Calu3 (cell line): ENCODE measurements around the gene DAW1. TPM values are rescaled to one million over a fixed set of nuclear protein-coding genes. Genes with fewer than 3 reads are reported as not detected.
"Not testable (repeated sequence)": the region's sequence is repeated elsewhere in the genome, so short reads cannot be mapped to it uniquely, and the experiment has no call there.

ENCODE experiments used
- BruUV-seq: library from RNA; stranded (reverse); fragments of 400-500 nt; replicated peaks from 2 replicates; lab custom pipeline; 2021; lab: Mats Ljungman, UMichigan
- CTCF ChIA-PET: fragments of 300-600 bp; sonication (Branson Sonifier 250); formaldehyde crosslinking; loops from one replicate; lab custom pipeline; 2022; ENCODE audit warnings: antibody characterized with exemption; lab: Charles Lee
- DNase-seq: peaks from one replicate; pipeline ENCODE4 v3.0.0; 2022
- H3K27ac Mint-ChIP-seq: one replicate; pipeline ENCODE4 v1.8.0; 2022; ENCODE audit warnings: mixed read lengths; ENCODE audit not compliant: unreplicated experiment
- H3K27me3 Mint-ChIP-seq: one replicate; pipeline ENCODE4 v1.8.0; 2022; ENCODE audit warnings: mixed read lengths; ENCODE audit not compliant: unreplicated experiment
- H3K36me3 Mint-ChIP-seq: one replicate; pipeline ENCODE4 v1.8.0; 2022; ENCODE audit warnings: mild to moderate bottlenecking, moderate library complexity, mixed read lengths; ENCODE audit not compliant: insufficient read depth, unreplicated experiment
- H3K4me1 Mint-ChIP-seq: one replicate; pipeline ENCODE4 v1.8.0; 2022; ENCODE audit warnings: mild to moderate bottlenecking, low read depth, mixed read lengths; ENCODE audit not compliant: unreplicated experiment
- H3K4me3 Mint-ChIP-seq: one replicate; pipeline ENCODE4 v1.8.0; 2022; ENCODE audit warnings: mild to moderate bottlenecking, low read depth, moderate library complexity, mixed read lengths; ENCODE audit not compliant: unreplicated experiment
- H3K9me3 Mint-ChIP-seq: one replicate; pipeline ENCODE4 v1.8.0; 2022; ENCODE audit warnings: low read depth, mixed read lengths; ENCODE audit not compliant: unreplicated experiment
- CTCF ChIP-seq: fragments of 200-600 bp; IDR thresholded peaks from one replicate; pipeline ENCODE4 v1.8.0; 2022; ENCODE audit warnings: antibody characterized with exemption; ENCODE audit not compliant: unreplicated experiment
- intact Hi-C: fragments of 100-400 bp; cut with micrococcal nuclease; formaldehyde crosslinking; loops from one replicate; pipeline ENCODE4 v1.10.0; 2022; ENCODE audit not compliant: unreplicated experiment
- total RNA-seq: library from RNA; stranded (reverse); gene quantifications from 2 replicates; pipeline ENCODE4 v1.2.3, GENCODE V29; 2022

DAW1 gene
- total RNA-seq, 1 experiment from 2014 or later: 3.2 TPM

- TF ChIP-seq CTCF: no peak
- Mint-ChIP-seq H3K27me3 (peaks cover 17% of the 10 kb centered on the region), H3K27ac (no peak overlapping the region), H3K9me3 (no peaks in the 10 kb centered on the region), H3K4me1 (peaks cover 15% of the 10 kb centered on the region), H3K36me3 (no peaks in the 10 kb centered on the region), H3K4me3 (no peak overlapping the region)
- CTCF ChIA-PET: interaction anchor here (0.6 kb wide), 1 partner anchor 408 kb away, joined by 3 read pairs; no protein-coding TSS in a partner anchor
- no peak for DNase-seq
- intact Hi-C loops: no loop called here
- no TSS peak for BruUV-seq
Measured at GRCh38 chr2:227829337-227829736, 42.1 kb upstream of the DAW1 start.

GRCh38 chr2:227834423-227834822, 37.0 kb upstream of the DAW1 start:
- Mint-ChIP-seq H3K27me3 (no peaks in the 10 kb centered on the region), H3K4me1 (peaks cover 8% of the 10 kb centered on the region), H3K9me3 (peaks cover 4% of the 10 kb centered on the region), H3K36me3 (no peaks in the 10 kb centered on the region), H3K27ac (no peak overlapping the region), H3K4me3 (no peak overlapping the region)
- DNase-seq: no peak
- no TSS peak for BruUV-seq
- no peak for TF ChIP-seq CTCF
- CTCF ChIA-PET: no interaction called here
- intact Hi-C loops: no loop called here

GRCh38 chr2:227834916-227835650, 36.3 kb upstream of the DAW1 start:
- CTCF ChIA-PET: interaction anchor here (1.2 kb wide), 1 partner anchor 27 kb away, joined by 3 read pairs; no protein-coding TSS in a partner anchor
- peaks cover 11% of the 10 kb centered on the region for H3K4me1 Mint-ChIP-seq
- no peak for TF ChIP-seq CTCF
- intact Hi-C loops: no loop called here
- H3K27ac Mint-ChIP-seq: no peak overlapping the region
- H3K4me3 Mint-ChIP-seq: no peak overlapping the region
- BruUV-seq: no TSS peak
- no peak for DNase-seq
- peaks cover 4% of the 10 kb centered on the region for H3K9me3 Mint-ChIP-seq
- H3K27me3 Mint-ChIP-seq: no peaks in the 10 kb centered on the region
- H3K36me3 Mint-ChIP-seq: no peaks in the 10 kb centered on the region

- H3K27me3 Mint-ChIP-seq, H3K36me3 Mint-ChIP-seq, H3K27ac Mint-ChIP-seq, H3K4me3 Mint-ChIP-seq, BruUV-seq, CTCF ChIA-PET, intact Hi-C loops: not testable (repeated sequence)
- Mint-ChIP-seq H3K4me1 (peaks cover 23% of the 10 kb centered on the region), H3K9me3 (peaks cover 13% of the 10 kb centered on the region)
- peak; percentile 53 for DNase-seq
Measured at GRCh38 chr2:227839339-227840129, 31.9 kb upstream of the DAW1 start.
